HG02678 (cell line): ENCODE measurements around the gene ZDHHC13.

ENCODE experiments used
- ATAC-seq: cut with Tn5 transposase; IDR thresholded peaks from one replicate; pipeline ENCODE4 v1.9.1; 2021; ENCODE audit warnings: mild to moderate bottlenecking, moderate library complexity; ENCODE audit not compliant: unreplicated experiment

ZDHHC13 gene

DNA sequence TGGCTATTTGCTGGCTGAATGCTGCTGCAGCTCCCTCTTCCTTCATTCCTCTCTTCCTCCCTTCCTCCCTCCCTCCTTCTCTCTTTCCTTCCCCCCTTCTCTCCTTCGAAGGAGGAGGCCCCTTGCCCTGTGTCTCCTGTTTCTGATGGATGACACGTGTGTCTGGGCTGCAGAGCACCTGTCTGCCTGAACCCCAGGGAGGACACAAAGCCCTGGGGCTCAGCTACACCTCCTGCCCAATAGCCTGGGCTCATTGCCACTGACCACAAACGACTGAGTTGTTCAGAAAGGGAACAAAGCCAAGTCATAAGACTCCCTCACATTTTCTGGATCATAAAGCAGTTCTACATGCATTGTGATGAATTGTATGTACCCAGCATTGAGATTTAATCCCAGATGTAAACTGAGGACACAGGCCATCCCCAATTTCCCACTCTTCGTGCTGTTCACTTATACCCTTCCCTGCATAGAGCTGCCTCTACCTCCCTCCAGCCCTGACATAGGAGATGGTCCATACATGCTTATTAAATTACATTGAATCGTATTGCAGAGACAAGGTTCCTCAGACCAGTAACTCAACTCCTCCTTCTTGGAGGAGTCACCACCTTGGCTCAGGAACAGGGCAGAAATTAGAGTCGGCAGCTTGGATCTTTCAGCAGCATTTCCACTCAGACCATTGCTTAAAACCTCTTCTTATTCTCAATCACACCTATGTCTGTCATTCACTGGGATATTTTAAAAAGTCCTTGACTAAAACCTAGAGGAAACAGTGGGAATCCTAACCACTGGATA is 83.6 kb downstream of the ZDHHC13 start:
- ATAC-seq, result no peak

DNA sequence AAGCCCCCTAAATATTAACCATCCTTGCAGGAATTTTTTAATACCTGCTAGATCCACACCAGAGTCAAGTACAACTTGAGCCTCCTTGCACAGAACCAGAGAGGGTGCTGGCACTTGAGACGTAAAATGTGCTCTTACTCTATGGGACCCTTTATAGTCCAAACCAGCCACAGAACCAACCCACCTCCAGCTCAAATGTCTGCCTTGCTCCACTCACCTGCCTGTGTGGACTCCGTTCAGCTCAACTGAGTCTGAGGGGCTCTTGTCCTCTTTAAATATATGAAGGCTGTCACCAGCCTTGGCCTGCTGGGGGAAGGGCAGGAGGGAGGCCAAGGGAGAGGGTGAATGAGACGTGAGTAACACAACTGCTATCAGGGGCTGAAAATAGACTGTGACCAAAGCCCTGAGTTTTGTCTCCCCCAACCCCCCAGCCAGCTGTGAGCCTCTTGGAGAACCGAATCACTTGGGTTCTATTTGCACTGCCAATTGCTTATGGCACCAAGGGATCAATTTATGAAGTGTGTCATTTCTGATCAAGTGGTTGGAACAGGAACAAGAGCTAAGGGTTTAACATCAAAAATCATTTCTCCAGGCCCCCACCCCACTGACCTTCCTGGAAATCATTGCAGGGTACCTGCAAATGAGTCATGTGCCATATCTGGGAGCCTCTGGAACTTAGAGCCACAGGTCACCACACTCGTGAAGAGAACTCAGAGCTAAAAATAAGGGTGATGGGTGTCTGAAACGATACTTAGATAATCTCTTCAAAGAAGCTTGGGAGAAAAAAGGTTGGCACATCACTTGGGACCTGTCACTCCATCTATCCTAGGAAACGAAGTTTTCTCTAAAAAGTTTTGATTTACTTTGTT is 85.0 kb downstream of the ZDHHC13 start, which contains the start of gene CSRP3:
Gene CSRP3, minus strand, starts transcription at position 247 of the 869 bp plus-strand sequence. CDS start 9,535 bp downstream, outside the sequence.
- ATAC-seq, result no peak

DNA sequence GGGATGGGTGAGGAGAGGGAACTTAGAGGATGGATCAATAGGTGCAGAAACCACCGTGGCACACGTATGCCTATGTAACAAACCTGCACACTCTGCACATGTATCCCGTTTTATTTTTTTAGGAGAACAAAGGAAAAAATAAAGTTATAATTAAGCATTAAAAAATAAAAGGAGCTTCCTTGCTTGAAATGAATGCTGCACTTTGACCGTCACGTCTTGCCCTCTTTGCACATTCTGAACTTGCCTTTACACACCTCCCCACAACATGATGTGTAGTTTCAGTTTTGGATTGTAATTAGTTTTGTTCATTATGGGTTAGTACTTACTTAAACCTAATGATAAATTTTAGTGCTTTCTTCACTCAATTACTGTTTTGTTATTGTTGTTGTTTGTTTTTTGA is 87.9 kb downstream of the ZDHHC13 start:
- no peak for ATAC-seq

DNA sequence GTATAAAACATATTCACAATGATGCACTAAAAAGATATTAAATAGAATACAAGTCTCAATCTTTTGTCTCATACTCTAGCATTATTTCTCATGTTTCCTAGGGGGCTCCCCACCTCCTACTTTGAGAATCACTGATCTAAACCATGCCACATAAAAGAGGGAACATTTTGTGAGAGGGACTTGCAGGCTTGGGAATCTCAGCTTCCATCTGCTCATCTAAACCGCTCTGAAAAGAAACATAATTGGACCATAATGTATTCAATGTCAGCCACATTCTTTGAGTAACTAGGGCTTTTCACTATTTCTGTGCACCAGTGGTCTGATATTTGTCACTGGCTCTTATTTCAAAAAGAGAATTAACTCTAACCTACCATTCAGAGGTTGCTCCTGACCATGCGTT is 91.2 kb downstream of the ZDHHC13 start:
- ATAC-seq, result no peak

DNA sequence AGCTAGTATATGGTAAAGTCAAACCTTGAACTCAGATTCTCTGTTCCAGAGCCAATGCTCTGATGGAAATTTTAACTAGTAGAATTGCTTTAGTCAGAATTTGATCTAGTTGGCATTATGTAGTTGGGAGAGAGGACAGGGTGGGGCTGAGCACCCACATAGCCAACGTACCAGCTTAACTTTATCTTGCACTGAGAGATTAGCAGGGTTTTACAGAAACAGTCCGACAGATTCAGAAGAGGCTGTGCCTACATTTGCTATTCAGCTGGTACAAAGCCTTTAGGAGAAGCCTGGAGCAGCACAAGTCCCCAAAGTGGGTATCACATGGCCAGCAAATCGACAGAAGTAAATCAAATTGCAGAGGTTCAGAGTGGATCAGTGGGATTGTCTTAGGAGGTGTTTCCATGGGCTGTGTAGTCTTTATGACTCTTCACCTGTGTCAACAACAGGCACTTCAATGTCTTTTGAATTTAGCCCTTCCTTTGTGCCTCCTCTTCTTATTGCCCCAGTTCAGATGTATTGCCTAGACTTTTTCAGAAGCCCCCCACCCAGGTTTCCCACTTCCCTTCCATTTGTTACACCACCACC is 92.1 kb downstream of the ZDHHC13 start:
- no peak for ATAC-seq

DNA sequence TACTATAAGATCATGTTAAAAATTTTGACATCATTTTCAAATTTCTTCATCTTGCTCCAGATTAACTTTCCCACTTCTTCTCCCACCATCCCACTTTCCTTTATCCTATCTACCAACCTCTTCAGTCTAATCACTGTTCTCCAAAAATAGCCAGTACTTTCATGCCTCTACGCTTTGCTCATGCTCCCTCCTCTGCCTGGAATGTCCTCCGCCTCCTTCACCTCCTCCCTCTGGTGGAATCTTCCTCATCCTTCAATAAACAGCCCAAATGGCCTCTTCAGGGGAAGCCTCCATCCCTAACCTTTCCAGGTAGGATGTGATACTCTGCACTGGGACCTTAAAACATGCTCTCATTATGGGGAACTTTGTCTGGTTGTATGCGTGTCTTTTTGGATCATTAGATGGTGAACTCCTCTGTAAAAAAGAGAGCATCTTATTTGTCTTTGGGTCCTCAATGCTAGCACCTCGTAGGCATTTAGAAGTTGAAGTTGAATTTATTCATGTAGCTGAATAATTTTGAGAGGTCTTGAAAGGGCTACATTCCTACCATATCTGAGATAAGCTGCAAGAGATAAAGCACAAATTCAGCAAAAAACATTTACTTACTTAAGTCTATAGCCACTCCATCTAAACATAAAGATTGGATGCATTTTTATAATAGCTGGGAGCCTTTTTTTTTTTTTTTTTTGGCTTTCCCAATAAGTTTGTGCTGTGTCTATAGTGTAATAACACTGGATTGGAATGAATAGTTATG is 92.8 kb downstream of the ZDHHC13 start:
- no peak for ATAC-seq

DNA sequence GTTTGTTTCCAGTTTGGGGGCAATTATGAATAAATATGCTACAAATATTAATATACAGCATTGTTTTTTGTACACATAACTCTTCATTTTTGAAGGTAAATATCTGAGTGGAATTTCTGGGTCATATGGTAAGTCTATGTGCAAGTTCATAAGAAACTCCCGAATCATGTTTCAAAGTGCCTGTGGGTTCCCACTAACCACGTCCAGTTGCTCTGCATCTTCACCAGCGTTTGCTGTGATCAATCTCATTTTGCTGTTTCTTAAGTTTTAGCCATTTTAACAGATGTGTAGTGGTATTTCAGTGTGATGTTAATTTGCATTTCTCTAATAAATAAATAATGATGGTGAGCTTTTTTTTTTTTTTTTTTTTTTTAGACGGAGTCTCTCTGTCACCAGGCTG is 99.1 kb downstream of the ZDHHC13 start:
- ATAC-seq, result no peak

DNA sequence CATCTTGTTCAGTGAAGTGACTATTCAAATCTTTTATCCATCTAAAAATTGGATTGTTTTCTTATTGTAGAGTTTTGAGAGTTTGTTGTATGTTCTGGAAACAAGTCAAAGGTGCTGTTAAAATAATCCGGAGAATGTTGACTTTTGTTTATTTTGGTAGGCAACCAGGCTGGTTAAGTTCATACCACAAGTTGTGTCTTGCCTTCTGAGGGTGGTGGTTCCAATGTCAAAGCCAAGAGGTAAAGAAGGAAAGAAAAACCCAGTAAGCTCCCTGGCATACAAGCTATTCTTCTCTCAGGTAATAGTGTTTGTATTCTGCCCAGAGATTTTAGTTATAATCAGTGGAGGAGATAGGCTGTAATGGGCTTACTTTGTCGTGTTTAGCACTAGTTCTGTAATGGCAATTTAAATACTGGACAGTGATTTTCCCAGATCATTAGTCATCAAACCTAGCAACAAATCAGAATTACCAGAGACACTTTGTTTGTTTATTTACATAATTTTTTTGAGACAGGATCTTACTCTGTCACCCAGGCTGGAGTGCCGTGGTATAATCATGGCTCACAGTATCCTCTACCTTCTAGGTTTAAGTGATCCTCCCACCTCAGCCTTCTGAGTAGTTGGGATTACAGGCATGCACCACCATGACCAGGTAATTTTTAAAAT is 99.9 kb downstream of the ZDHHC13 start:
- no peak for ATAC-seq

DNA sequence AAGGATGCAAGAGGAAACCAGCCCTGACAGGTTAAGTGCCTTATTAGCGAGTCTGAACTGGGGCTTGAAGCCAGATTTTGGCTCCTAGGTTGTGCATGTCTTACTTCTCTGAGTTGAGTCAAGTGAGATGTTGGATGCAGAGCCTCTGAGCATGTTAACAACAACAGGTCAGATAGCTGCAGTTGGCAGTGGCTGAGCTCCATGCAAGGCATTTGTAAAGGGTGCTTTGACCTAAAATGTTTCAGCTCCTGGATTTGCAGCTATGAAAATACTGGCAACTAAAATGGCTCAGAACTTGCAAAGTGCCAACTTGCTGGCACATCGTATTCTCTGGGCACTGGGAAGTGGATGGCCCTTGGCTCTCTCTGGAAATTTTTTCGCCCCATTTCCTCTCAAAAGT is 101.2 kb downstream of the ZDHHC13 start:
- no peak for ATAC-seq

DNA sequence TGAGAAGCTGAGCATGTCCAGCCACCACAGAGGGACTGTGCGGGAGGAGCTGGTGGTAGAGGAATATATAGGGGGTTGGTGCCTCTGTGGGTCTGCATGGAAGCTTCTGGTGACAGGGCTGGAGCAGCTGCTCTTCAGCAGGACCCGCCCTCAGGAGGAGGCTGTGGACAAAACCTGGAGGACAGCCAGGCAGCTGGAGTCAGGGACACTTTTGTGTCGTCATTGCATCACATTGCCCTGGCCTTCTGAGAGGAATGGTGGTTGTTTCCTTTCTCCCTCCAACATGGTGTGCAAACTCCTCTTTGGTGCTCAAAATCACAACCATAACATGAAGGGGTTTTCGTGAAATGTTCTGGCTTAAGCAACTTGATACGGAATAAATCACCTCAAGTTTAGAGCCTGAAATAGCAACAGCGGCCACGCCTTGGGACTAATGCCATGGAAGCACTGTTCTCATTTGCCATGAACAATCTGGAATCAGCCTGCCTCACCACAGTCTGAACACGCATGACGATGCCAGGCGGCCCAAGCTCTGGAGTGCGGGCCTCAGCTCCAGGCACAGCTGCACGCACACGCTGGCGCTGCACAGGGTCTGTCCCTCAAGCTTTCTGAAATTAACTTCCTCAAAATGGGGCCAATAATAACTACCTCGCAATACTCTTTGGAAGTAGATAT is 102.0 kb downstream of the ZDHHC13 start:
- no peak for ATAC-seq

DNA sequence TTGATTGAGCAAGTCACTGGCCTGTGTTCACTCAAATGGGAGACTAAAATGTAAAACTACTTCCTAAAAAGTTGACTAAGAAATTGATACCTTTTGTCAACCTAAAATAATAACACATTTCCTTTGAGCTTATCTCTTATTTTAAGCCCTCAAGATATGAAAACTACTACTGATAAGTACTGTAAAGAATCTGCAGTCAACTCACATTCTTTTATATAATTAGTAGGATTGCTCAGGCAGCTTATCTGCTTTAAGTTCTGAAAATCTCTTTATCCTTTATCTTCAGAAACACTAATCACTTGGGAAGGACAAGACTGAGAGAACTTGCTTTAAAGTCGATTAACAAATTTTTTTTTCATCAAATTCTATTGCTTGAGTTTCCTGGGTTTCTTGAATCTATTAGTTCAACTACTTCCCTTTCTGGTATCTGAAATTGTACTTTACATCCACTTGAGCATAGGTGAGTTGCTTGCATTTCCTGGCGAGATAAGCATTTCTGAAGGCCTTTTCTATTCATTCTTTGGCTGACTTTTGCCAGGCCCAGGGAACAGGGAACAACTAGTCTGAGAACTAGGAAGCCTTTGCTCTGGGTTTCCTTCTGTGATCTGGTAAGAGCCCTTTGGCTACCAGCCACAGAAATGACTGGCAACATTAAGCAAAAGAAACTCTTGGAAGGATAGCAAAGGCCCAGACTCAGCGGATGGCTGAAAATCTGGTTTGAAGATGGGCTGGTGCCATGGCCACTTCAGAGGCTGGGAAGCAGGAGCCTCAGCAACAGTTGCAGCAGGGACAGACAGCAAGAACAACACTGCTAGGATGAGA is 104.1 kb downstream of the ZDHHC13 start:
- ATAC-seq, result no peak

DNA sequence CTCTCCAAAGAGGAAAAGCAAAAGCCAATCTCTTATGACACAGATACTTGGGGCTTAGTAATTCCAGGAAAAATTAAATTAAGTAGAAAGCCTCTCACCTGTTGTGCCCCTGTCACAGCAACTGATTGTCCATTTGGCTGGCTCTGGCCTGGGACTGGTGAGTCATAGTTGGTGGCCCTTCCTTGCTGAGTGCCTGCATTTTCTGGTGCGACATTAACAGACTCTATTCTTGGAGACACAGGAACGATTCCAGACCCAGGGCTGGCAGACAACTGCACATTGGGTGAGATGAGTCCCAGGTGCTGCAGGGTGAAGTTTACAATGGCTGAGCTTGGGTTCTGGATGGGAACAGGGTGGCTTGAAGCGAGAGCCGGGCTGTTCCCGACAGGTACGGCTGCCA is 108.2 kb downstream of the ZDHHC13 start:
- ATAC-seq, result no peak

DNA sequence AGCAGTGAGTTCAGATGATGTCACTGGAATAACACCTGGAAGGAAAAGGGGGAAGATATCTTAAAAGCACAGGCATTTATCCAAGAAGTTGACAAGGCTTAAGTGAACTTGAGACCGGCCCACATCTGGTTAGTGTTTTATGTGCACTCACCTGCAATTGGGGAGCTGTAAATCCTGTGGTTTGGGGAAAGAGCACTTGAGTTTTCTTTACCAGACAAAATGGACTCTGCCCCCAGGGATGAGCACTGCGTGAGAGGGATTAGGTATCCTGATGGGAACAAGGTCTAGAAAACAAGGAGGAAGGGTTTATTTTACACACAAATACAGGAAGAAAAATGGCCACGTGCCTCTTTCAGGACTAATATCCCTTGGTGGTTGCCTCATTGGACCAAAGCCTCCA is 108.6 kb downstream of the ZDHHC13 start:
- no peak for ATAC-seq
